Endothelial cell (in vitro differentiated cells): ENCODE results near the gene TK1. TPM values are rescaled to one million over a fixed set of nuclear protein-coding genes. Genes with fewer than 3 reads are reported as not detected.
A peak's percentile ranks its signal among the peaks of the same experiment; 100 is the strongest.
"Not testable (repeated sequence)": the region's sequence is repeated elsewhere in the genome, so short reads cannot be mapped to it uniquely, and the experiment has no call there.

Source experiments
- DNase-seq: peaks from one replicate; pipeline ENCODE4 v3.0.0; 2021; ENCODE audit warnings: low spot score
- H3K27ac Mint-ChIP-seq: one replicate; pipeline ENCODE4 v1.8.0; 2021; ENCODE audit warnings: mixed read lengths, inconsistent platforms; ENCODE audit not compliant: unreplicated experiment
- H3K27me3 Mint-ChIP-seq: one replicate; pipeline ENCODE4 v1.8.0; 2021; ENCODE audit warnings: mild to moderate bottlenecking, moderate library complexity, mixed read lengths, inconsistent platforms; ENCODE audit not compliant: unreplicated experiment
- H3K36me3 Mint-ChIP-seq: one replicate; pipeline ENCODE4 v1.8.0; 2021; ENCODE audit warnings: mild to moderate bottlenecking, low read depth, mixed read lengths, inconsistent platforms; ENCODE audit not compliant: unreplicated experiment
- H3K4me1 Mint-ChIP-seq: one replicate; pipeline ENCODE4 v1.8.0; 2021; ENCODE audit warnings: mild to moderate bottlenecking, mixed read lengths, inconsistent platforms; ENCODE audit not compliant: unreplicated experiment
- H3K4me3 Mint-ChIP-seq: one replicate; pipeline ENCODE4 v1.8.0; 2021; ENCODE audit warnings: mild to moderate bottlenecking, mixed read lengths, inconsistent platforms; ENCODE audit not compliant: unreplicated experiment
- H3K9me3 Mint-ChIP-seq: one replicate; pipeline ENCODE4 v1.8.0; 2021; ENCODE audit warnings: mixed read lengths, inconsistent platforms; ENCODE audit not compliant: unreplicated experiment
- CTCF ChIP-seq: fragments of 200-600 bp; sonication (generic); IDR thresholded peaks from one replicate; pipeline ENCODE4 v1.5.0; 2021; ENCODE audit warnings: antibody characterized with exemption; ENCODE audit not compliant: unreplicated experiment
- total RNA-seq: library from RNA; stranded (reverse); fragmentation: NEBNext Ultra II Directional; extraction: Animal tissue kit (Norgen Biotek cat#: 25700); gene quantifications from one replicate; pipeline ENCODE4 v1.2.1, GENCODE V29; 2021; ENCODE audit not compliant: unreplicated experiment

The TK1 gene
- total RNA-seq, 1 donor from 2014 or later: 23.8 TPM

- H3K9me3 Mint-ChIP-seq: no peaks in the 10 kb centered on the region
- no peak for TF ChIP-seq CTCF
- peaks cover 15% of the 10 kb centered on the region for H3K36me3 Mint-ChIP-seq
- H3K27ac Mint-ChIP-seq: no peak overlapping the region
- no peak overlapping the region for H3K4me3 Mint-ChIP-seq
- peaks cover 10% of the 10 kb centered on the region for H3K4me1 Mint-ChIP-seq
- no peak for DNase-seq
- peaks cover 5% of the 10 kb centered on the region for H3K27me3 Mint-ChIP-seq
Observed at GRCh38 chr17:78174346-78174869, 12.4 kb downstream of the TK1 start.

GRCh38 chr17:78173097-78173715 is 13.6 kb downstream of the TK1 start:
- Mint-ChIP-seq H3K4me3 (peak overlapping the region; percentile 67), H3K27ac (no peak overlapping the region), H3K9me3 (no peaks in the 10 kb centered on the region), H3K36me3 (peaks cover 15% of the 10 kb centered on the region), H3K27me3 (peaks cover 5% of the 10 kb centered on the region), H3K4me1 (peaks cover 10% of the 10 kb centered on the region)
- DNase-seq: no peak
- TF ChIP-seq CTCF: no peak

- H3K9me3 Mint-ChIP-seq: no peaks in the 10 kb centered on the region
- H3K27ac Mint-ChIP-seq: no peak overlapping the region
- no peak overlapping the region for H3K4me3 Mint-ChIP-seq
- peaks cover 15% of the 10 kb centered on the region for H3K36me3 Mint-ChIP-seq
- no peak for DNase-seq
- peaks cover 10% of the 10 kb centered on the region for H3K4me1 Mint-ChIP-seq
- TF ChIP-seq CTCF: no peak
- peaks cover 6% of the 10 kb centered on the region for H3K27me3 Mint-ChIP-seq
Observed at GRCh38 chr17:78172249-78173051, 14.4 kb downstream of the TK1 start.

- H3K27me3 Mint-ChIP-seq, H3K4me1 Mint-ChIP-seq, H3K9me3 Mint-ChIP-seq, H3K27ac Mint-ChIP-seq, H3K4me3 Mint-ChIP-seq, DNase-seq: not testable (repeated sequence)
- peaks cover 15% of the 10 kb centered on the region for H3K36me3 Mint-ChIP-seq
Observed at GRCh38 chr17:78171591-78172248, 15.1 kb downstream of the TK1 start.

- Mint-ChIP-seq H3K4me3 (peak overlapping the region; percentile 74), H3K9me3 (no peaks in the 10 kb centered on the region), H3K27ac (no peak overlapping the region), H3K27me3 (peaks cover 6% of the 10 kb centered on the region), H3K36me3 (peaks cover 15% of the 10 kb centered on the region), H3K4me1 (peaks cover 5% of the 10 kb centered on the region)
- no peak for TF ChIP-seq CTCF
- DNase-seq: no peak
Observed at GRCh38 chr17:78170692-78171590, 15.9 kb downstream of the TK1 start.
